ENCODE measurements around the gene FRMD8.

- TF ChIP-seq CTCF (IDR thresholded peaks at IDR 0.05; ENCODE audit: poor library complexity, severe bottlenecking) (no peak), POLR2AphosphoS5 (IDR thresholded peaks at IDR 0.05) (no peak), RAD21 (conservative IDR thresholded peaks at IDR 0.05) (no peak), EZH2 (IDR thresholded peaks at IDR 0.05; ENCODE audit: borderline replicate concordance, insufficient read depth, low read length, poor library complexity, severe bottlenecking) (no peak), EP300 (conservative IDR thresholded peaks at IDR 0.05; ENCODE audit: poor library complexity, severe bottlenecking) (no peak), SMC3 (conservative IDR thresholded peaks at IDR 0.05; ENCODE audit: poor library complexity) (no peak)
Observed at GRCh38 chr11:65410936-65411680, 24.7 kb downstream of the FRMD8 start.

Measured in neural cell (in vitro differentiated cells).